WTC11 (cell line): Measurements from ENCODE around the gene BBS1. TPM values are rescaled to one million over a fixed set of nuclear protein-coding genes. Genes with fewer than 3 reads are reported as not detected.
A peak's percentile ranks its signal among the peaks of the same experiment; 100 is the strongest.
"Not testable (repeated sequence)": the region's sequence is repeated elsewhere in the genome, so short reads cannot be mapped to it uniquely, and the experiment has no call there.

ENCODE experiments used
- ATAC-seq: fragments of 200-7000 bp; cut with Tn5 transposase; 2 replicates; pipeline ENCODE4 v1.10.0; 2021; ENCODE audit warnings: mild to moderate bottlenecking, moderate library complexity
- CTCF ChIA-PET: fragments of 300-600 bp; sonication (Branson Sonifier 250); formaldehyde crosslinking; loops from one replicate; lab custom pipeline; 2021; ENCODE audit warnings: antibody characterized with exemption; lab: Charles Lee
- POLR2A ChIA-PET: fragments of 350-600 bp; sonication (Branson Sonifier 250); formaldehyde crosslinking; loops from one replicate; lab custom pipeline; 2021; ENCODE audit warnings: antibody characterized with exemption; lab: Charles Lee
- DNase-seq: peaks from one replicate; pipeline ENCODE4 v3.0.0; 2021; ENCODE audit warnings: low spot score
- H3K27ac Mint-ChIP-seq: 2 replicates; pipeline ENCODE4 v1.8.0; 2021; ENCODE audit warnings: mixed read lengths
- H3K27me3 Mint-ChIP-seq: 2 replicates; pipeline ENCODE4 v1.8.0; 2021; ENCODE audit warnings: low read depth, mild to moderate bottlenecking, moderate library complexity, mixed read lengths
- H3K36me3 Mint-ChIP-seq: 2 replicates; pipeline ENCODE4 v1.8.0; 2021; ENCODE audit warnings: mixed read lengths
- H3K4me1 Mint-ChIP-seq: 2 replicates; pipeline ENCODE4 v1.8.0; 2022; ENCODE audit warnings: mixed read lengths
- H3K4me3 Mint-ChIP-seq: 2 replicates; pipeline ENCODE4 v1.8.0; 2021; ENCODE audit warnings: mild to moderate bottlenecking, moderate library complexity, mixed read lengths
- H3K9me3 Mint-ChIP-seq: 2 replicates; pipeline ENCODE4 v1.8.0; 2021; ENCODE audit warnings: mixed read lengths
- AR ChIP-seq: fragments of 250-450 bp; sonication (Bioruptor Pico); IDR thresholded peaks from 2 replicates; pipeline ENCODE4 v1.9.0; 2021; ENCODE audit warnings: mild to moderate bottlenecking
- ARID4B ChIP-seq: sonication (generic); formaldehyde crosslinking; IDR thresholded peaks from 2 replicates; pipeline ENCODE4 v1.8.0; 2023; ENCODE audit warnings: missing genetic modification reagents, mild to moderate bottlenecking, borderline replicate concordance
- ATF3 ChIP-seq: sonication (generic); formaldehyde crosslinking; conservative IDR thresholded peaks from 2 replicates; pipeline ENCODE4 v1.8.1; 2022; ENCODE audit warnings: mild to moderate bottlenecking, missing genetic modification reagents
- FOXK1 ChIP-seq: sonication (generic); formaldehyde crosslinking; IDR thresholded peaks from 2 replicates; pipeline ENCODE4 v1.8.0; 2022; ENCODE audit warnings: mild to moderate bottlenecking, moderate library complexity, missing genetic modification reagents
- HMGXB4 ChIP-seq: sonication (generic); formaldehyde crosslinking; IDR thresholded peaks from 2 replicates; pipeline ENCODE4 v1.8.1; 2023; ENCODE audit warnings: mild to moderate bottlenecking, moderate library complexity, missing genetic modification reagents
- MAX ChIP-seq: sonication (generic); formaldehyde crosslinking; IDR thresholded peaks from 2 replicates; pipeline ENCODE4 v1.8.0; 2022; ENCODE audit warnings: mild to moderate bottlenecking, missing genetic modification reagents
- MYBL2 ChIP-seq: sonication (generic); formaldehyde crosslinking; IDR thresholded peaks from 2 replicates; pipeline ENCODE4 v1.8.1; 2023; ENCODE audit warnings: mild to moderate bottlenecking, moderate library complexity, missing genetic modification reagents
- NFYB ChIP-seq: sonication (generic); formaldehyde crosslinking; conservative IDR thresholded peaks from 2 replicates; pipeline ENCODE4 v1.8.0; 2022; ENCODE audit warnings: low read depth, missing genetic modification reagents
- NR1H2 ChIP-seq: sonication (generic); formaldehyde crosslinking; IDR thresholded peaks from 2 replicates; pipeline ENCODE4 v1.9.0; 2021; ENCODE audit warnings: mild to moderate bottlenecking, moderate library complexity, missing genetic modification reagents
- SOX15 ChIP-seq: fragments of 250-450 bp; sonication (Bioruptor Pico); IDR thresholded peaks from 2 replicates; pipeline ENCODE4 v1.9.0; 2021; ENCODE audit warnings: mild to moderate bottlenecking
- TP53 ChIP-seq: sonication (generic); formaldehyde crosslinking; IDR thresholded peaks from 2 replicates; pipeline ENCODE4 v1.8.1; 2023; ENCODE audit warnings: mild to moderate bottlenecking, missing genetic modification reagents
- ZBTB43 ChIP-seq: sonication (generic); formaldehyde crosslinking; IDR thresholded peaks from 2 replicates; pipeline ENCODE4 v1.8.1; 2023; ENCODE audit warnings: mild to moderate bottlenecking, missing genetic modification reagents
- ZNF121 ChIP-seq: sonication (generic); formaldehyde crosslinking; IDR thresholded peaks from 2 replicates; pipeline ENCODE4 v1.8.0; 2023; ENCODE audit warnings: missing genetic modification reagents
- ZNF396 ChIP-seq: fragments of 250-450 bp; sonication (Bioruptor Pico); IDR thresholded peaks from 2 replicates; pipeline ENCODE4 v1.8.0; 2021; ENCODE audit warnings: mild to moderate bottlenecking, moderate library complexity, borderline replicate concordance
- total RNA-seq: library from RNA; stranded (reverse); gene quantifications from 3 replicates; pipeline ENCODE4 v1.2.3, GENCODE V29; 2021

BBS1 gene
- total RNA-seq, 1 experiment from 2014 or later: 26.8 TPM

- TF ChIP-seq NR1H2 (CRISPR knock-in tag) (no peak), ATF3 (CRISPR knock-in tag) (no peak), MAX (no peak)
Measured at GRCh38 chr11:66542362-66542761, 31.9 kb downstream of the BBS1 start (continued).

GRCh38 chr11:66543263-66544107, 33.0 kb downstream of the BBS1 start:
- CTCF ChIA-PET: interaction anchor here (0.6 to 2.5 kb wide), 2 partner anchors 34 to 135 kb away, joined by 3 to 7 read pairs; no protein-coding TSS in a partner anchor
- Mint-ChIP-seq H3K4me3 (no peak overlapping the region), H3K9me3 (no peaks in the 10 kb centered on the region), H3K27me3 (no peaks in the 10 kb centered on the region), H3K4me1 (peaks cover 36% of the 10 kb centered on the region), H3K27ac (0 out of 2 replicates have a peak overlapping the region, but pooled peaks have one; percentile 38), H3K36me3 (no peaks in the 10 kb centered on the region; the same call in 1 of the 2 replicates)
- peak; percentile 2 for ATAC-seq
- TF ChIP-seq TP53 (CRISPR knock-in tag) (no peak), AR (CRISPR knock-in tag) (no peak)
- POLR2A ChIA-PET: no interaction called here
- peak; percentile 49 for DNase-seq

GRCh38 chr11:66544952-66545351, 34.5 kb downstream of the BBS1 start:
- ChIA-PET POLR2A (interaction anchor here (0.5 to 2.0 kb wide), 3 partner anchors 48 to 109 kb away, joined by 3 to 6 read pairs (median 5); partner anchors contain the start of genes CCDC87 and CCS), CTCF (interaction anchor here (1.3 to 2.9 kb wide), 5 partner anchors 35 to 232 kb away, joined by 3 to 34 read pairs (median 6); partner anchors contain the start of genes CCDC87 and CCS)
- not testable (repeated sequence) for H3K9me3 Mint-ChIP-seq, ATAC-seq, DNase-seq, H3K27me3 Mint-ChIP-seq, H3K27ac Mint-ChIP-seq, H3K36me3 Mint-ChIP-seq
- Mint-ChIP-seq H3K4me1 (peaks cover 38% of the 10 kb centered on the region), H3K4me3 (peak overlapping the region; percentile 85)

GRCh38 chr11:66545701-66546367, 35.4 kb downstream of the BBS1 start, which contains the start of gene ZDHHC24:
TSS of gene ZDHHC24 (minus strand) at chr11:66546048. CDS start at chr11:66546003, 45 bp downstream.
- ChIA-PET CTCF (interaction anchor here (0.6 to 2.9 kb wide), 18 partner anchors 34 to 476 kb away, joined by 3 to 34 read pairs (median 4); partner anchors contain the start of genes CCDC87, CCS, DPP3 and MRPL11), POLR2A (interaction anchor here (0.5 to 2.0 kb wide), 14 partner anchors 18 to 757 kb away, joined by 3 to 23 read pairs (median 4); partner anchors contain the start of genes BBS1, CCDC87, CCS and DPP3)
- H3K27me3 Mint-ChIP-seq: no peaks in the 10 kb centered on the region
- peaks cover 38% of the 10 kb centered on the region for H3K4me1 Mint-ChIP-seq
- H3K4me3 Mint-ChIP-seq: peak within 1 kb of the TSS; percentile 85
- peak within 1 kb of the TSS; percentile 93 for H3K27ac Mint-ChIP-seq
- H3K36me3 Mint-ChIP-seq: no peaks in the 10 kb centered on the region; the same call in 1 of the 2 replicates
- ATAC-seq: peak; percentile 85
- peak; percentile 98 for DNase-seq
- no peaks in the 10 kb centered on the region for H3K9me3 Mint-ChIP-seq
- TF ChIP-seq FOXK1 (no peak), HMGXB4 (peak; percentile 78; the same call in 1 of the 2 replicates), MYBL2 (no peak), ZBTB43 (no peak), MAX (peak; percentile 44; the same call in 1 of the 2 replicates), ZNF396 (CRISPR knock-in tag) (no peak), ARID4B (CRISPR knock-in tag) (0 out of 2 replicates have a peak, but pooled peaks have one; percentile 30), SOX15 (no peak), NFYB (CRISPR knock-in tag) (peak; percentile 77), ZNF121 (CRISPR knock-in tag) (no peak)
